ENCODE results near the gene CDK5RAP3.

The CDK5RAP3 gene

GRCh38 chr17:48026502-48027321 is 55.8 kb downstream of the CDK5RAP3 start:
- peak; percentile 90 for DNase-seq

GRCh38 chr17:48027322-48027981 is 56.5 kb downstream of the CDK5RAP3 start:
- DNase-seq, result no peak

GRCh38 chr17:48028736-48029135 is 57.8 kb downstream of the CDK5RAP3 start:
- DNase-seq, result no peak

- no peak for DNase-seq
Measured at GRCh38 chr17:48030531-48030930, 59.6 kb downstream of the CDK5RAP3 start.
